Peyer's patch (tissue), 4 donors: Measurements from ENCODE around the gene SLC13A5.

ENCODE experiments used
- POLR2A ChIP-seq, 2 donors: fragments of 450-650 bp; IDR thresholded peaks; one replicate each; pipeline ENCODE4 v1.5.1; 2017; ENCODE audit warnings: antibody characterized with exemption in 2 of 2, mild to moderate bottlenecking in 2 of 2, moderate library complexity in 2 of 2
- TF ChIP-seq, protein P1 (sequence below), 6 experiments: fragments of 450-650 bp in 4 of 6; fragments of 200-600 bp in 2 of 6; sonication (generic) in 1 of 6; IDR thresholded peaks; one replicate each; pipeline ENCODE4 v1.5.1; 2017 to 2019; ENCODE audit warnings: antibody characterized with exemption in 6 of 6, mild to moderate bottlenecking in 3 of 6, moderate library complexity in 1 of 6

- TF ChIP-seq, protein P1, sequence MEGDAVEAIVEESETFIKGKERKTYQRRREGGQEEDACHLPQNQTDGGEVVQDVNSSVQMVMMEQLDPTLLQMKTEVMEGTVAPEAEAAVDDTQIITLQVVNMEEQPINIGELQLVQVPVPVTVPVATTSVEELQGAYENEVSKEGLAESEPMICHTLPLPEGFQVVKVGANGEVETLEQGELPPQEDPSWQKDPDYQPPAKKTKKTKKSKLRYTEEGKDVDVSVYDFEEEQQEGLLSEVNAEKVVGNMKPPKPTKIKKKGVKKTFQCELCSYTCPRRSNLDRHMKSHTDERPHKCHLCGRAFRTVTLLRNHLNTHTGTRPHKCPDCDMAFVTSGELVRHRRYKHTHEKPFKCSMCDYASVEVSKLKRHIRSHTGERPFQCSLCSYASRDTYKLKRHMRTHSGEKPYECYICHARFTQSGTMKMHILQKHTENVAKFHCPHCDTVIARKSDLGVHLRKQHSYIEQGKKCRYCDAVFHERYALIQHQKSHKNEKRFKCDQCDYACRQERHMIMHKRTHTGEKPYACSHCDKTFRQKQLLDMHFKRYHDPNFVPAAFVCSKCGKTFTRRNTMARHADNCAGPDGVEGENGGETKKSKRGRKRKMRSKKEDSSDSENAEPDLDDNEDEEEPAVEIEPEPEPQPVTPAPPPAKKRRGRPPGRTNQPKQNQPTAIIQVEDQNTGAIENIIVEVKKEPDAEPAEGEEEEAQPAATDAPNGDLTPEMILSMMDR (IDR thresholded peaks at IDR 0.05): no peak
- TF ChIP-seq POLR2A (IDR thresholded peaks at IDR 0.05): no peak
These were observed 40.4 kb upstream of the SLC13A5 start for GRCh38 chr17:6753546-6753945.
